Kidney epithelial cell (primary cell): ENCODE measurements around the gene TMEM233. TPM values are rescaled to one million over a fixed set of nuclear protein-coding genes. Genes with fewer than 3 reads are reported as not detected.

Source experiments
- DNase-seq: peaks from one replicate; pipeline ENCODE4 v3.0.0-alpha.2; 2010; ENCODE audit warnings: low read depth
- H3K27me3 ChIP-seq: 2 replicates; pipeline ENCODE4 v1.6.0; 2011; ENCODE audit warnings: low read length; ENCODE audit not compliant: control insufficient read depth, insufficient read depth
- H3K36me3 ChIP-seq: 2 replicates; pipeline ENCODE4 v1.5.1; 2011; ENCODE audit warnings: low read length; ENCODE audit not compliant: control insufficient read depth, insufficient read depth
- H3K4me3 ChIP-seq: 2 replicates; pipeline ENCODE4 v1.5.1; 2011; ENCODE audit warnings: low read depth, mild to moderate bottlenecking, control low read depth, low read length
- total RNA-seq: library from RNA; depleted of rRNA; stranded (reverse); fragments of >200 nt; gene quantifications from 2 replicates; pipeline ENCODE4 v1.2.3, GENCODE V29; 2015
- TF ChIP-seq, protein P1 (sequence below): IDR thresholded peaks from 2 replicates; pipeline ENCODE4 v1.5.1; 2011; ENCODE audit warnings: mild to moderate bottlenecking, moderate library complexity, low read length, control low read depth, inconsistent platforms; ENCODE audit not compliant: insufficient read depth, poor library complexity, severe bottlenecking

TMEM233 gene
- total RNA-seq, 1 donor from 2014 or later = 1.5 TPM

DNA sequence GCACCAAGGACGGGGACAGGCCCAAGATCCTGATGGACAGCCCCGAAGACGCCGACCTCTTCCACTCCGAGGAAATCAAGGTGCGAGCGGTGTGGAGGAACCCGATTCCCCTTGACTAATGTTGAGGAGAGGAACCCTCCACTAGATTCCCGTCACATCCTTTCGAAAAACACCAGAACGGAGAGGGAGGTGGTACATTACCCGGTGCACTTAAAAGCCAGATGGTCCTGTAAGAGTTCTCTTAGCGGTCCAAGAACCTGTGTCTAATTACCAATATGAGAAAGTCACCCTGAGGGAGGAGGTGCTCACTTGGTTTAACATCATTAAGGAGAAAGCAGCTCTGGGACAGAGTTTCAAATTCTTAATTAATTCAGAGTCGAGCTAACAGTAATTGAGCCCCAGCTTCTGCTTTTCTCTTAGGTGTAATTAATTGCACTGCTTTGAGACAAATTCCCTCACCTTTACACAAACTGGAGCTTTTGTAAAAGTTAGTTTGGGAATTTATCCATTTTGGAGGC, 74.8 kb downstream of the TMEM233 start:
- Histone ChIP-seq H3K27me3 (no peaks in the 10 kb centered on the region), H3K4me3 (peak overlapping the region; percentile 98), H3K36me3 (peaks cover 1% of the 10 kb centered on the region)
- TF ChIP-seq, protein P1, sequence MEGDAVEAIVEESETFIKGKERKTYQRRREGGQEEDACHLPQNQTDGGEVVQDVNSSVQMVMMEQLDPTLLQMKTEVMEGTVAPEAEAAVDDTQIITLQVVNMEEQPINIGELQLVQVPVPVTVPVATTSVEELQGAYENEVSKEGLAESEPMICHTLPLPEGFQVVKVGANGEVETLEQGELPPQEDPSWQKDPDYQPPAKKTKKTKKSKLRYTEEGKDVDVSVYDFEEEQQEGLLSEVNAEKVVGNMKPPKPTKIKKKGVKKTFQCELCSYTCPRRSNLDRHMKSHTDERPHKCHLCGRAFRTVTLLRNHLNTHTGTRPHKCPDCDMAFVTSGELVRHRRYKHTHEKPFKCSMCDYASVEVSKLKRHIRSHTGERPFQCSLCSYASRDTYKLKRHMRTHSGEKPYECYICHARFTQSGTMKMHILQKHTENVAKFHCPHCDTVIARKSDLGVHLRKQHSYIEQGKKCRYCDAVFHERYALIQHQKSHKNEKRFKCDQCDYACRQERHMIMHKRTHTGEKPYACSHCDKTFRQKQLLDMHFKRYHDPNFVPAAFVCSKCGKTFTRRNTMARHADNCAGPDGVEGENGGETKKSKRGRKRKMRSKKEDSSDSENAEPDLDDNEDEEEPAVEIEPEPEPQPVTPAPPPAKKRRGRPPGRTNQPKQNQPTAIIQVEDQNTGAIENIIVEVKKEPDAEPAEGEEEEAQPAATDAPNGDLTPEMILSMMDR = no peak
- DNase-seq = no peak

DNA sequence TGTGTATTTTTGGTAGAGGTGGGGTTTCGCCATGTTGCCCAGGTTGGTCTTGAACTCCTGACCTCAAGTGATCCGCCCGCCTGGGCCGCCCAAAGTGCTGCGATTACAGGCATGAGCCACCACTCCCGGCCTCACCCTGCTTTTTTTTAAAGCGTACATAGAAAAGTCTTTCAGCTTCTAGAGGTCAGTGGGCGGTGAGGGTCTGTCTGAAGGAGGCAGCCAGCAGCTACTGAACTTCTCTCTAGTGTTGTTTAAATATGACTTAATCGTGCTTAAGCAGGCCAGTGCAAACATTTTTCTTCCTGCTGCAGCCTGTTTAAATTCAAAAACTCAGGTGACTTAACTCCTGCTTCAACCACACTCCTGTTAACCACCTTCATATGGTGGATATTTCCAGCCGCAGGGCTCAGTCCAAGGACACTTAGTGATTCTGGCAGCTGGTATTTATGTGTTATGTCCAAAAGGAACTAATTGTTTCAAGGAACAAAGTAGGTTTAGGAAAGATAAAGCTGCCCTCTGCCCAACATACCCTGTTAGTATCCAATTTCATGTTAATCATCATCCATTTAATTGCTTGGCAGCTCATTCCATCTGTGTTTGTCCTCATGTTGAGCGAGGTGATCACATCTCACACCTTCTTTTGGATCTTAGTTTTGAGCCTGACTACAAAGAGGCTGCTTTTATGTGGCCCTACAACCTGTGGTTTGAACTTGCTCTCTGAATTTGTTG, 76.3 kb downstream of the TMEM233 start:
- Histone ChIP-seq H3K36me3 (peaks cover 4% of the 10 kb centered on the region), H3K4me3 (no peak overlapping the region), H3K27me3 (no peaks in the 10 kb centered on the region)
- peak; percentile 38 for DNase-seq
- TF ChIP-seq, protein P1 = no peak

DNA sequence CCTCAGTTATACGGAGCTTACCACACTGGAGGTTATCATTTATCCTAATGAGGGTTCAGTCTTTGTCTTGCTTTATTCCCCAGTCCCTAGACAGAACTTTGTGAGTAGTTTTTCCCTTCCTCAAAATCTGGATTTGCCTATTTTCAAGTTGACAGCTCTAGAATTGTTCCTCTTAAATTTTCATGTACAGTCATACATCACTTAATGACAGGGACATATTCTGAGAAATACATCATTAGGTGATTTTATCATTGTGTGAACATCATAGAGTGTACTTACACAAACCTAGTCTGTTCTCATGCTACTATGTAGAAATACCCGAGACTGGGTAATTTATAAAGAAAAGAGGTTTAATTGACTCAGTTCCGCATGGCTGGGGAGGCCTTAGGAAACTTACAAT, 77.5 kb downstream of the TMEM233 start:
- TF ChIP-seq, protein P1 = no peak

DNA sequence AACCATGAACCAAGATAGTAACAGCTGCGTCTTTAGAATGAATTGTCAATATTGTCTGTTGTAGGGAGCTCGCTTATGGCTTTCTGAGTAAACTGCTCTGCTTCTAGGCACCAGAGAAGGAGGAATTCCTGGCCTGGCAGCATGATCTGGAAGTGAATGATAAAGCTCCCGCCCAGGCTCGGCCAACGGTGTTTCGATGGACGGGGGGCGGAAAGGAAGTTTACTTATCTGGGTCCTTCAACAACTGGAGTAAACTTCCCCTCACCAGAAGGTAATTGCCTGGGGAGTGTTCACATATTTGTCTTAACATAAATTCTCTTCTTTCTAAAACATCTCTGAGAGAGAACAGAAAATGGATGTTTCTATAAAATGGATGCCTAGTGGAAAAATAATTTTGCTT, 78.6 kb downstream of the TMEM233 start:
- DNase-seq = no peak
- H3K36me3 ChIP-seq = peaks cover 6% of the 10 kb centered on the region

More for the DNA sequence above, 77.5 kb downstream of the TMEM233 start:
- DNase-seq = no peak
- H3K27me3 ChIP-seq = no peaks in the 10 kb centered on the region
- no peak overlapping the region for H3K4me3 ChIP-seq
- peaks cover 4% of the 10 kb centered on the region for H3K36me3 ChIP-seq

DNA sequence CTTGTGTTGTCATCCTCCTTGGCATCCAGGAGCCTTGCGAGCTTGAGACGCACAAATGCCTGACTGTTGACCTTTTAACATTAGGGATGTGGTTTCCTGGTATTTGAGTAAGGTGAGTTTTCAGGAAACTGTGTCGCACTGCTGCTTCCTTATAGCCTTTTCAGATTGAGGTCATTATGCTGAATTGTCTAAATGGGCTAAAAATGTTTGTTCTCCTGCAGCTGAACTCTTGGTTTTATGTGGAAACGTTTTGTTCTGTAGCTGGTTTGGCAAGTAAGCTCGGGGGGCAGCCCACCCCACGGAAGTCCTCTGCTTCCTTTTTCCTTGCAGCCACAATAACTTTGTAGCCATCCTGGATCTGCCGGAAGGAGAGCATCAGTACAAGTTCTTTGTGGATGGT, 80.1 kb downstream of the TMEM233 start:
- TF ChIP-seq, protein P1 = no peak
- no peaks in the 10 kb centered on the region for H3K27me3 ChIP-seq
- H3K36me3 ChIP-seq = peaks cover 7% of the 10 kb centered on the region
- DNase-seq = no peak
- no peak overlapping the region for H3K4me3 ChIP-seq

More for the DNA sequence above, 78.6 kb downstream of the TMEM233 start:
- H3K4me3 ChIP-seq = no peak overlapping the region
- H3K27me3 ChIP-seq = no peaks in the 10 kb centered on the region
- TF ChIP-seq, protein P1 = no peak

DNA sequence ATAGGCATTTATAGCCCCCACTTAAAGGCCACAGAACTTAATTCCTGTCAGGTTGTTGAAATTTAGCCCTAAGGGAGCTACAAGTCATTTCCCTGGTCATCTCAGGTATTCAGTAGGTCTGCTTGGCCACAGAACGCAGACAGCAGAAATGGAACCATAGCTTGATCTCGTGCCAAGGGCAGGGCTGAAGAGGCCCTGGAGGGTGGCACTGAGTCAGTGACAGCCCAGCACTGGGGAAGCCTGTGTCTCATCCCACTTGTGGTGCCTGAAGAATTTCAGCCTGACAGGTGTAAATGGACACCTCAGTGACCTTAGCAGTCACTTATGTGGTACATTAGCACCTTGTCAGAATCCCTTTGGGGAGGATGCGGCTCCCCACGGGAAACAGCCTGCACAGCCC, 81.0 kb downstream of the TMEM233 start:
- no peak for DNase-seq
- no peak overlapping the region for H3K4me3 ChIP-seq
- TF ChIP-seq, protein P1 = no peak
- no peaks in the 10 kb centered on the region for H3K27me3 ChIP-seq
- H3K36me3 ChIP-seq = peaks cover 9% of the 10 kb centered on the region
